ENCODE measurements around the gene RAB40C.

- TF ChIP-seq, protein P1, sequence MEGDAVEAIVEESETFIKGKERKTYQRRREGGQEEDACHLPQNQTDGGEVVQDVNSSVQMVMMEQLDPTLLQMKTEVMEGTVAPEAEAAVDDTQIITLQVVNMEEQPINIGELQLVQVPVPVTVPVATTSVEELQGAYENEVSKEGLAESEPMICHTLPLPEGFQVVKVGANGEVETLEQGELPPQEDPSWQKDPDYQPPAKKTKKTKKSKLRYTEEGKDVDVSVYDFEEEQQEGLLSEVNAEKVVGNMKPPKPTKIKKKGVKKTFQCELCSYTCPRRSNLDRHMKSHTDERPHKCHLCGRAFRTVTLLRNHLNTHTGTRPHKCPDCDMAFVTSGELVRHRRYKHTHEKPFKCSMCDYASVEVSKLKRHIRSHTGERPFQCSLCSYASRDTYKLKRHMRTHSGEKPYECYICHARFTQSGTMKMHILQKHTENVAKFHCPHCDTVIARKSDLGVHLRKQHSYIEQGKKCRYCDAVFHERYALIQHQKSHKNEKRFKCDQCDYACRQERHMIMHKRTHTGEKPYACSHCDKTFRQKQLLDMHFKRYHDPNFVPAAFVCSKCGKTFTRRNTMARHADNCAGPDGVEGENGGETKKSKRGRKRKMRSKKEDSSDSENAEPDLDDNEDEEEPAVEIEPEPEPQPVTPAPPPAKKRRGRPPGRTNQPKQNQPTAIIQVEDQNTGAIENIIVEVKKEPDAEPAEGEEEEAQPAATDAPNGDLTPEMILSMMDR (IDR thresholded peaks at IDR 0.05 in 2 of 3, conservative IDR thresholded peaks at IDR 0.05 in 1 of 3; ENCODE audit: insufficient read depth in 2 of 3, low read depth in 1 of 3, low read length in 3 of 3) = no peak
- TF ChIP-seq, protein P2, sequence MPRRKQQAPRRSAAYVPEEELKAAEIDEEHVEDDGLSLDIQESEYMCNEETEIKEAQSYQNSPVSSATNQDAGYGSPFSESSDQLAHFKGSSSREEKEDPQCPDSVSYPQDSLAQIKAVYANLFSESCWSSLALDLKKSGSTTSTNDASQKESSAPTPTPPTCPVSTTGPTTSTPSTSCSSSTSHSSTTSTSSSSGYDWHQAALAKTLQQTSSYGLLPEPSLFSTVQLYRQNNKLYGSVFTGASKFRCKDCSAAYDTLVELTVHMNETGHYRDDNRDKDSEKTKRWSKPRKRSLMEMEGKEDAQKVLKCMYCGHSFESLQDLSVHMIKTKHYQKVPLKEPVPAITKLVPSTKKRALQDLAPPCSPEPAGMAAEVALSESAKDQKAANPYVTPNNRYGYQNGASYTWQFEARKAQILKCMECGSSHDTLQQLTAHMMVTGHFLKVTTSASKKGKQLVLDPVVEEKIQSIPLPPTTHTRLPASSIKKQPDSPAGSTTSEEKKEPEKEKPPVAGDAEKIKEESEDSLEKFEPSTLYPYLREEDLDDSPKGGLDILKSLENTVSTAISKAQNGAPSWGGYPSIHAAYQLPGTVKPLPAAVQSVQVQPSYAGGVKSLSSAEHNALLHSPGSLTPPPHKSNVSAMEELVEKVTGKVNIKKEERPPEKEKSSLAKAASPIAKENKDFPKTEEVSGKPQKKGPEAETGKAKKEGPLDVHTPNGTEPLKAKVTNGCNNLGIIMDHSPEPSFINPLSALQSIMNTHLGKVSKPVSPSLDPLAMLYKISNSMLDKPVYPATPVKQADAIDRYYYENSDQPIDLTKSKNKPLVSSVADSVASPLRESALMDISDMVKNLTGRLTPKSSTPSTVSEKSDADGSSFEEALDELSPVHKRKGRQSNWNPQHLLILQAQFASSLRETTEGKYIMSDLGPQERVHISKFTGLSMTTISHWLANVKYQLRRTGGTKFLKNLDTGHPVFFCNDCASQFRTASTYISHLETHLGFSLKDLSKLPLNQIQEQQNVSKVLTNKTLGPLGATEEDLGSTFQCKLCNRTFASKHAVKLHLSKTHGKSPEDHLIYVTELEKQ (CRISPR knock-in tag; IDR thresholded peaks at IDR 0.05) = no peak
- TF ChIP-seq, protein P3, sequence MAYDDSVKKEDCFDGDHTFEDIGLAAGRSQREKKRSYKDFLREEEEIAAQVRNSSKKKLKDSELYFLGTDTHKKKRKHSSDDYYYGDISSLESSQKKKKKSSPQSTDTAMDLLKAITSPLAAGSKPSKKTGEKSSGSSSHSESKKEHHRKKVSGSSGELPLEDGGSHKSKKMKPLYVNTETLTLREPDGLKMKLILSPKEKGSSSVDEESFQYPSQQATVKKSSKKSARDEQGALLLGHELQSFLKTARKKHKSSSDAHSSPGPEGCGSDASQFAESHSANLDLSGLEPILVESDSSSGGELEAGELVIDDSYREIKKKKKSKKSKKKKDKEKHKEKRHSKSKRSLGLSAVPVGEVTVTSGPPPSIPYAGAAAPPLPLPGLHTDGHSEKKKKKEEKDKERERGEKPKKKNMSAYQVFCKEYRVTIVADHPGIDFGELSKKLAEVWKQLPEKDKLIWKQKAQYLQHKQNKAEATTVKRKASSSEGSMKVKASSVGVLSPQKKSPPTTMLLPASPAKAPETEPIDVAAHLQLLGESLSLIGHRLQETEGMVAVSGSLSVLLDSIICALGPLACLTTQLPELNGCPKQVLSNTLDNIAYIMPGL (CRISPR knock-in tag; IDR thresholded peaks at IDR 0.05) = no peak
- no peak for TF ChIP-seq CBFA2T3 (IDR thresholded peaks at IDR 0.05)
- no peak for TF ChIP-seq TCF7L2 (IDR thresholded peaks at IDR 0.05; ENCODE audit: low read depth, low read length)
- no peak for TF ChIP-seq HDGF (IDR thresholded peaks at IDR 0.05)
- TF ChIP-seq, protein P4, sequence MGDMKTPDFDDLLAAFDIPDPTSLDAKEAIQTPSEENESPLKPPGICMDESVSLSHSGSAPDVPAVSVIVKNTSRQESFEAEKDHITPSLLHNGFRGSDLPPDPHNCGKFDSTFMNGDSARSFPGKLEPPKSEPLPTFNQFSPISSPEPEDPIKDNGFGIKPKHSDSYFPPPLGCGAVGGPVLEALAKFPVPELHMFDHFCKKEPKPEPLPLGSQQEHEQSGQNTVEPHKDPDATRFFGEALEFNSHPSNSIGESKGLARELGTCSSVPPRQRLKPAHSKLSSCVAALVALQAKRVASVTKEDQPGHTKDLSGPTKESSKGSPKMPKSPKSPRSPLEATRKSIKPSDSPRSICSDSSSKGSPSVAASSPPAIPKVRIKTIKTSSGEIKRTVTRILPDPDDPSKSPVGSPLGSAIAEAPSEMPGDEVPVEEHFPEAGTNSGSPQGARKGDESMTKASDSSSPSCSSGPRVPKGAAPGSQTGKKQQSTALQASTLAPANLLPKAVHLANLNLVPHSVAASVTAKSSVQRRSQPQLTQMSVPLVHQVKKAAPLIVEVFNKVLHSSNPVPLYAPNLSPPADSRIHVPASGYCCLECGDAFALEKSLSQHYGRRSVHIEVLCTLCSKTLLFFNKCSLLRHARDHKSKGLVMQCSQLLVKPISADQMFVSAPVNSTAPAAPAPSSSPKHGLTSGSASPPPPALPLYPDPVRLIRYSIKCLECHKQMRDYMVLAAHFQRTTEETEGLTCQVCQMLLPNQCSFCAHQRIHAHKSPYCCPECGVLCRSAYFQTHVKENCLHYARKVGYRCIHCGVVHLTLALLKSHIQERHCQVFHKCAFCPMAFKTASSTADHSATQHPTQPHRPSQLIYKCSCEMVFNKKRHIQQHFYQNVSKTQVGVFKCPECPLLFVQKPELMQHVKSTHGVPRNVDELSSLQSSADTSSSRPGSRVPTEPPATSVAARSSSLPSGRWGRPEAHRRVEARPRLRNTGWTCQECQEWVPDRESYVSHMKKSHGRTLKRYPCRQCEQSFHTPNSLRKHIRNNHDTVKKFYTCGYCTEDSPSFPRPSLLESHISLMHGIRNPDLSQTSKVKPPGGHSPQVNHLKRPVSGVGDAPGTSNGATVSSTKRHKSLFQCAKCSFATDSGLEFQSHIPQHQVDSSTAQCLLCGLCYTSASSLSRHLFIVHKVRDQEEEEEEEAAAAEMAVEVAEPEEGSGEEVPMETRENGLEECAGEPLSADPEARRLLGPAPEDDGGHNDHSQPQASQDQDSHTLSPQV (IDR thresholded peaks at IDR 0.05) = no peak
- no peak for TF ChIP-seq MXI1 (IDR thresholded peaks at IDR 0.05; ENCODE audit: low read depth, low read length)
- no peak for TF ChIP-seq PHB2 (IDR thresholded peaks at IDR 0.05; ENCODE audit: low read depth)
- TF ChIP-seq ZC3H4 (CRISPR knock-in tag; IDR thresholded peaks at IDR 0.05; ENCODE audit: borderline replicate concordance) = no peak
- no peak for TF ChIP-seq POLR2AphosphoS2 (IDR thresholded peaks at IDR 0.05; ENCODE audit: low read length)
- TF ChIP-seq FOXP4 (CRISPR knock-in tag; IDR thresholded peaks at IDR 0.05; ENCODE audit: borderline replicate concordance) = no peak
- TF ChIP-seq RCOR1 (IDR thresholded peaks at IDR 0.05; ENCODE audit: borderline replicate concordance in 1 of 2, low read depth in 2 of 2, low read length in 2 of 2) = no peak
- TF ChIP-seq POLR2AphosphoS5 (IDR thresholded peaks at IDR 0.05; ENCODE audit: control insufficient read depth, insufficient read depth, low read depth, low read length) = no peak
These were observed 30.9 kb upstream of the RAB40C start for GRCh38 chr16:559021-559380.
